HG03378 (cell line): ENCODE measurements around the gene IFNLR1.

ENCODE experiments used
- ATAC-seq: cut with Tn5 transposase; IDR thresholded peaks from one replicate; pipeline ENCODE4 v1.9.1; 2021; ENCODE audit warnings: mild to moderate bottlenecking, moderate library complexity; ENCODE audit not compliant: unreplicated experiment

IFNLR1 gene

DNA sequence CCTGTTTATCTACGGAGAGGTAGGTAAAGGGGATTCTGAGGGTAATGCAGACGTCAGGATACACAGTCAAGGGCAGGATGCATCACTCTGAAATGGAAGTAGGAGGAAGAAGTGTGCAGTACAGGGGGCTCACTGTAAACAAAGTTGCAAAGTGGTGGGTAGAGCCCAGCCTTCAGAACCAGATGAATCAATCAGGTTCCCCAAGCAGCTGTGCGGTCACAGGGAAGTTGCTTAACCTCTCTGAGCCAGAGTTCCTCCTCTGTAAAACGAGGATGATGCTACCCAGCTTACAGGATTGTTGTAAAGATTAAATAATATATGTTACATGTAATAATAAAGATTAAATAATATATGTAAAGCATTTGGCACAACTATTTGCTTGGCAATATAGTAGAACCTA is 61.6 kb downstream of the IFNLR1 start:
- ATAC-seq = no peak

GRCh38 chr1:24124980-24125379 is 62.1 kb downstream of the IFNLR1 start:
- ATAC-seq = no peak

GRCh38 chr1:24123611-24124010 is 63.5 kb downstream of the IFNLR1 start:
- no peak for ATAC-seq

DNA sequence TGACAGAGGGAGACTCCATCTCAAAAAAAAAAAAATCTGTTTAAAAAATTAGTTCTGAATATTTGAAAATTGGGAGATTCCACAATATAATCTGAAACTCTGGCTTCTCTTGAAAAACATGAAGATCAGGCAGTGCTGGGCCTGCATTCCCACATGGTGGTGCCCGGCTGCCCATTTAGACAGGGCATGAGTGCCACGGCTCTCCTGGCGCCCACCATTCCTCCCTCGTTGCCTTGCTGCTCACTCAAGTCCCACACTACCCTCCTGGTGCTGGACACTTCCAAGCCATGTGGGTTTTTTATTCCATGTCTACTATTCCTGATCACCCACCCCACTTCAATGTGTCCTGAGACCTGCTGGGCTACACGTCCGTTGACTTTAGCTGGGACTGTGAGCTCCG is 64.3 kb downstream of the IFNLR1 start:
- no peak for ATAC-seq

DNA sequence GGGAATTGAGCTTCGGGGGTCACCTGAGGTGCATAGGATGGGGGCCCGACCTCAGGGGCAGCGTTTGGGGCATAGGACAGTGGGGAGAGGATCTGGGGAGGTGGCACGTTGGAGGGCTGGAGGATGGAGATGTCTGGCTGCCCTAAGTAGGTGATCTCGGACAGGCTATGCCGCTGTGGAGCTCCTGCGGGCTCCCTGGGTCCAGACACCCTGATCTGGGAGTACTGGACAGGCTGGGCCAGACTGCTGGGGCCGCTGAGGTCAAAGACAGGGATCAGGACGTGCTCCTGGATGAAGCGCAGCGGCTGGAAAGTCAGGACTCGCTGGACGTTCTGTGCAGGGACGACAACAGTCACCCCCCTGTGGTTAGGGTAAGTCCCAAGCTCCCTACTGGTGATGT is 65.7 kb downstream of the IFNLR1 start:
- ATAC-seq = no peak

GRCh38 chr1:24120965-24121364 is 66.1 kb downstream of the IFNLR1 start:
- no peak for ATAC-seq

GRCh38 chr1:24119859-24120756 is 67.0 kb downstream of the IFNLR1 start:
- ATAC-seq = no peak

GRCh38 chr1:24119489-24119858 is 67.6 kb downstream of the IFNLR1 start:
- no peak for ATAC-seq

GRCh38 chr1:24118410-24119242 is 68.5 kb downstream of the IFNLR1 start:
- no peak for ATAC-seq

DNA sequence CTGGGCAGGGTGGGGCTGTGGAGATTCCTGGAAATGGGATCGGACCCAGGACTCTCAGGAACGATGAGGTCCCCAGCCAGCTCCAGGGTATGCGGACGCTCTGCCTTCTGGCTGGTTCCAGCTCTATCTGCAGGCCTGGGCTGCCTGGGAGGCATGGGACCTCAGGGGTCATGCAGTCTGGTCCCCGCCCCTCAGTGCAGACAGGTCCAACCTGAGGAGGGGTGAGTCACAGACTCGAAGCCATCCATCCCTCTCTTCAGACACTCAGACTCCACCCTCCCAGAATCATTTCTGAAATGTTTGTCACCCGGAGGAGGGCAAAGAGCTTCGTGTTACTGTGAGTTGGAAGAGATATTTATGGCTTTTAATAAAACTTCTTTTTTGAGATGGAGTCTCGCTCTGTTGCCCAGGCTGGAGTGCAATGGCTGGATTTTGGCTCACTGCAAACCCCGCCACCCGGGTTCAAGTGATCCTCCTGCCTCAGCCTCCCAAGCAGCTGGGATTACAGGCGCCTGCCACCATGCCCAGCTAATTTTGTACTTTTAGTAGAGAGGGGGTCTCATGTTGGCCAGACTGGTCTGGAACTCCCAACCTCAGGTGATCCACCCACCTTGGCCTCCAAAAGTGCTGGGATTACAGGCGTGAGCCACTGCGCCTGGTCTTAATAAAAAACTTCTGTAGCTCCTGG is 69.2 kb downstream of the IFNLR1 start:
- no peak for ATAC-seq

DNA sequence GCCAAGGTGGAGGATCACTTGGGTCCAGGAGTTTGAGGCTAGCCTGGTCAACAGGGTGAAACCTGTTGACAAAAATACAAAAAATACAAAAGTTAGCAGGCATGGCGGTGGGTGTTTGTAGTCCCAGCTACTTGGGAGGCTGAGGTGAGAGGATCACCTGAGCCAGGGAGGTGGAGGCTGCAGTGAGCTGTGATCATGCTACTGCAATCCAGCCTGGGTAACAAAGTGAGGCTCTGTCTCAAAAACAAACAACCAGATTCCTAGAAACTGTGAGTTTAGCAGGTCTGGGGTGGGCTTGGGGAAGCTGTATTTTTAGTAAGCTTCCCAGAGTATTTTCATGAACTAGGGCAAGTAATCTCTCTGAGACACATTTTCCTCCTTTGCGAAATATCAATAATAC is 70.0 kb downstream of the IFNLR1 start:
- ATAC-seq = no peak

- ATAC-seq = no peak
Observed at GRCh38 chr1:24114753-24115152, 72.3 kb downstream of the IFNLR1 start.

DNA sequence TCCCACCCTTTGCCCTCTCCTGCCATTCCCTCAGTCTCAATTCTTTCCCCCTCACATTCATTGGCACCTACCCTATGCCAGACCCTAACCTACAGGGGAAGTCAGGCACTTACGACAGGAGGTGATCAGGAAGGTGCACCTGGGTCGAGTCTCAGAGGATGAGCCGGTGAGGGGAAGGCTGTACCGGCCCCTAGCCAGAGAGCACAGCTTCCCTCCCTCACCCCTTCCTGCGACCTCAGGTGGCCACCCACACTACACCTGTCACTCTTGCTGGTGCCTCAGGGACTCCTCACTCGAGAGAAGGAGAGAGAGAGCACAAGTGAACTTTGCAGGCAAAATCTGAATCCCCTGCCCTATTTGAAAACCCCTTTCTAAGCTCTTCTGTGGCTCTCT is 73.5 kb downstream of the IFNLR1 start:
- no peak for ATAC-seq

GRCh38 chr1:24111996-24112779 is 74.9 kb downstream of the IFNLR1 start, which contains the start of gene MYOM3:
MYOM3 (minus strand) TSS chr1:24112135; CDS start chr1:24108636, 3,499 bp downstream.
- ATAC-seq = no peak

DNA sequence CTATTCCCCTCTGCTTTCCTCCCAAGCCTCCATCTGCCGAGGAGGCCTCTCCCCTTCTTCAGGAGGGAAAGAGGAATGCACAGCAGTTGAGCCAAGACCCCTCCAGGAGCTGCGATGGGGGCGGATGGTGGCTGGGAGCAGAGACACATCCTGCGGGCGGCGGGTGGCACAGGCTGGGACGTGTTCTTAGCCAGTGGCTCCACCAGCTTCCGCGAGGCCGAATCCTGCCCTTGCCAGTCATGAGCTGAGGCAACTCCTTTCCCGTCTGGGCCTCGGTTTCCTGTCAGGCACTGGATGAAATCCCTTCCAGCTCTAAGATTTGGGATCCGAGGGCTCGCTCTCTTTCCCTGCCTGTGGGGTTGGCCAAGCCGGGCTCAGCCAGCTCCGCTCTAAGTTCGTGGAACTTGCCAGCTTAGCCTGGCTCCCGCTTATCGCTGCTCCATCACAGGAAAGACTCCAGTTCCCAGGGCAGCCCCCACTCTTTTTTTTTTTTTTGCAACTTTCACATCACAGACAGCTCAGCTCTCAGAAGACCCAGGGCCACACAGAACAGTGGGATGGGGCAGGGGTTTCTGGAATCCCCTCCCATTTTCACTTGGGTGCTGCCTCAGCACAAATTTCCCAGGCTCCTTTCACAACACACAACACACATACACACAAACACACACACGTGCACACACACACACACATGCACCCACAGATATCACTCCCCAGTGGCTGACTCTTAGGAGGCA is 75.7 kb downstream of the IFNLR1 start:
- ATAC-seq = no peak

GRCh38 chr1:24110642-24111261 is 76.3 kb downstream of the IFNLR1 start:
- ATAC-seq = no peak

DNA sequence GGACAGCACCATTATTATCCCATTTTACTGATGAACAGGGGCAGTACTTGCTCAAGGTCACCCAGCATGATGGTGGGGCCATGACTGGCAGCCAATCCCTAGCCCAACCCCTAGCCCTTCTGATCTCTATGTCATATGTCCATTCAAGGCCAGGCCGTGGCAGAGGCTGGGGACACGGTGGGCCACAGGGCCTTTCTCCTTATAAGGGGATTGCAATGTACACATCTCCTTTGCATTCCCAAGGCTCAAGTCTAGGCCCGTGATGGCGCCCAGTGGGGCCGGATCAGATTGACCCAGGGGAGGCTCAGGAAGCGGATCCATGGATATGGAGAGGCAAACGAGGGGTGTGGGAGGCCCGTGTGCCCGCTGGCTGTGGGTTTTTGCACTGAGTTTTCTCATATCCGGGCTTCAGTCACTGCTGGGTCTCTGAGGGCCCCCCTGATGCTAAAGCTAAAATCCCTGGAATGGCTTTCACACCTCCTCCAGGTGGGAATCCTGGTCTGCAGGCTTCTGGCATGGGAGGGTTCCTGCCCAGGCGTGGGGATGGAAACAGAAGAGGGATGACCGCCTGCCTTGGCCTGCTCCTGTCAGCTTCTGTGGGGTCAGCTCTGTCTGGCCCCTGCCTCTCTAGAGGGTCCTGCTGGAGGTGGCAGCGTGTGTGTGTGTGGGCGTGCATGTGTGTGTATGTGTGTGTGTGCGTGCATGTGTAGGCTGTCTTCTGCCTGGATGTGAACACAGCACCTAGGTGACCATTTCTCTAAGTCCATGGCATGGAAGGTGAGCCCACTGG is 77.2 kb downstream of the IFNLR1 start:
- ATAC-seq = no peak

DNA sequence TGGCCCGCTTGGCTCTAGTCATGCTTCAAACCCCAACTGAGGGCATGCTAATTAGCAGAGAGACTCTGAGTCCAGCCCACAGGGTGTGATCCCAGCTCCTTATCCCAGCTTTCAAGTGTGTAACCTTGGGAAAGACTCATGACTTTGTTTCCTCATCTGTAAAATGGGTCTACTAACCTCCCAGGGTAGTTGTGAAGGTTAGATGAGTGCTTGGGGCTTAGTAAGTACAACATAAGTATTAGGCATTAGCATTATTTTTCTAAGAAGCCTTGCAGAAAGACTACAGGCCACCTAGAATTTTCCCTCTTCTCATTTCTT is 78.0 kb downstream of the IFNLR1 start:
- no peak for ATAC-seq
